ENCODE measurements around the gene FHOD3. TPM values are rescaled to one million over a fixed set of nuclear protein-coding genes. Genes with fewer than 3 reads are reported as not detected.

Gene FHOD3
- total RNA-seq (not detected in 2 replicates), polyA plus RNA-seq (not detected in 2 replicates), polyA minus RNA-seq (not detected in 2 replicates)
- 0.79 TPM for total RNA-seq (2013)

DNA sequence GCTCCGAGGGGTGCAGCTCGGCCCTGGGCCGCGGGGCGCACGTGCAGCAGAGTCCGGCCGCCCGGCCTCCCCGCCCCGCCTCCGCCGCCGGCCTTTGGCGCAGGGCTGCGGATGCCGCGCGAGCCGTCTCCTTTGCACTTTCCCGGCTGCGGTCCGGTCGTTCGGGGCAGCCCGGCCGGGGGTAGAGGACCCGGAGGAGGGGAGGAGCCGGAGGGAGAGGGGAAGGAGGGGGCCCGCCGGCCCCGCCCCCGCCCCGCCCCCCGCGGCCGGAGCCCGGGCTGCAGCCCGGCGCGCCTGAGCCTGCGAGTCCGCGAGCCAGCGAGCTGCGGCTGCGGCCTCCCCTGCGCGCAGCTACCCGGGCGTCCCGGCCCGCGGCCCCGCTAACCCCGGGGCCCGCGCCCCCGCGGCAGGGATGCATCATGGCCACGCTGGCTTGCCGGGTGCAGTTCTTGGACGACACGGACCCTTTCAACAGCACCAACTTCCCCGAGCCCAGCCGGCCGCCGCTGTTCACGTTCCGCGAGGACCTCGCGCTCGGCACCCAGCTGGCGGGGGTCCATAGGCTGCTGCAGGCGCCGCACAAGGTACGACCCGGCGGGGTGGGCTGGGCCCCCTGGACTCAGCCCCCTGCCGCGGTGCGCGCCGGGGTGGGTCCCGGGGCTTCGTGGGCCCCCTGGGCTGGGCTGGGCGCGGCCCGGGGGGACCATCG lies at the start of gene FHOD3:
Gene FHOD3, plus strand, starts transcription at position 297 of the 709 bp plus-strand sequence. Its CDS starts 123 bp downstream, at position 420.
- H3K4me2 ChIP-seq (replicated peaks; ENCODE audit: low read depth, low read length, poor library complexity, severe bottlenecking) = peak within 1 kb of the TSS; percentile 97
- peak within 1 kb of the TSS in 4 of 5 experiments; percentile 15 to 63 (median 52) for H3K4me3 ChIP-seq (ENCODE audit: control extremely low read depth in 1 of 5, extremely low read depth in 1 of 5, insufficient read depth in 1 of 5, low read depth in 2 of 5, low read length in 4 of 5)
- ChIA-PET POLR2A (no interaction called here), CTCF (interaction anchor here (1.0 kb wide), 1 partner anchor 13 kb away, joined by 3 read pairs; no protein-coding TSS in a partner anchor)
- H3K4me3 Mint-ChIP-seq = peak within 1 kb of the TSS; percentile 51
- peak within 1 kb of the TSS; percentile 66 for H2AFZ ChIP-seq (ENCODE audit: insufficient read depth, low read depth, low read length, poor library complexity, severe bottlenecking)
- H3K27me3 Mint-ChIP-seq = peaks cover 28% of the 10 kb centered on the region
- peaks cover 8 to 12% of the 10 kb centered on the region in 2 donors for H3K4me1 ChIP-seq (ENCODE audit: control insufficient read depth in 2 of 2, insufficient read depth in 2 of 2, low read length in 2 of 2)
- peaks cover 0 to 60% (median 37%) of the 10 kb centered on the region in 4 experiments for H3K27me3 ChIP-seq (replicated peaks in 1 of 4; ENCODE audit: control extremely low read depth in 1 of 4, control insufficient read depth in 3 of 4, insufficient read depth in 4 of 4, low read length in 3 of 4)
- TF ChIP-seq CTCF (IDR thresholded peaks at IDR 0.05) = no peak
- TF ChIP-seq EZH2 (IDR thresholded peaks at IDR 0.05; ENCODE audit: borderline replicate concordance, insufficient read depth, low read depth, low read length, poor library complexity, severe bottlenecking) = no peak
- under 1% methylated on average over 91 of the region's 91 CpGs for WGBS (ENCODE audit: insufficient coverage)
- H3K27ac ChIP-seq (ENCODE audit: low read length in 2 of 2) = no peak within 1 kb of the TSS
- H3K36me3 ChIP-seq (replicated peaks in 1 of 2; ENCODE audit: control extremely low read depth in 1 of 2, control insufficient read depth in 1 of 2, extremely low read depth in 1 of 2, insufficient read depth in 2 of 2, low read length in 1 of 2) = no peaks in the 10 kb centered on the region
- intact Hi-C loops (cut with micrococcal nuclease) = no loop called here
- H3K9me3 ChIP-seq (ENCODE audit: control extremely low read depth in 1 of 3, control insufficient read depth in 2 of 3, insufficient read depth in 1 of 3, low read length in 2 of 3) = peaks cover 0 to 1% (median 0%) of the 10 kb centered on the region in 3 donors
- H3K79me2 ChIP-seq (ENCODE audit: control insufficient read depth, insufficient read depth, low read length) = no peaks in the 10 kb centered on the region
- ATAC-seq (ENCODE audit: low read depth) (peak; percentile 74), DNase-seq (peak; percentile 32)
- H3K9me3 Mint-ChIP-seq (ENCODE audit: insufficient read depth) = no peaks in the 10 kb centered on the region
- H3K9ac ChIP-seq (ENCODE audit: low read length) = peak within 1 kb of the TSS; percentile 60
- no peaks in the 10 kb centered on the region for H4K20me1 ChIP-seq (ENCODE audit: control insufficient read depth, insufficient read depth, low read length, poor library complexity, severe bottlenecking)
- H3K27ac Mint-ChIP-seq = no peak within 1 kb of the TSS
- peaks cover 5% of the 10 kb centered on the region for H3K4me1 Mint-ChIP-seq

DNA sequence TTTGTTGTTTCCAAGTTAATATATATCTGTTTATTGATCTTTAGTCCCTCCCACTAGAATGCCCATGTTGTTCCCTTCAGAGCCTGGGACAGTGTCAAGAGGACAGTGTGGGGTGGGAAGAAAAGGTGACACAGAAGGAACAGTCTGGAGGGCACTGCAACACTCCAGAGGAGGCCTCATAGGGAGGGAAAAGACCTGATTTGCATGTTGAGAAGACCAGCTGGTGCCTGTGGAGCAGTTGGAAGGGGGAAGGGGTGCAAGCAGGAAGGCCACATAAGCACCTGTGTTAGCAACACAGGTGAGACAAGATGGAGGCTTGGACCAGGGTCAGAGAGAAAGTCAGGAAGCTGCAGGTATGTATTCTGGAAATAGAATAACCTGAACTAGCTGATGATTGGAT lies 48.1 kb upstream of the FHOD3 start:
- no peak for DNase-seq
- no peak overlapping the region for H3K27ac Mint-ChIP-seq
- no peaks in the 10 kb centered on the region for H4K20me1 ChIP-seq (ENCODE audit: control insufficient read depth, insufficient read depth, low read length, poor library complexity, severe bottlenecking)

More for the DNA sequence above, 48.1 kb upstream of the FHOD3 start:
- H3K4me3 ChIP-seq (ENCODE audit: control extremely low read depth in 1 of 5, extremely low read depth in 1 of 5, insufficient read depth in 1 of 5, low read depth in 2 of 5, low read length in 4 of 5) = no peak overlapping the region
- peaks cover 0 to 20% (median 4%) of the 10 kb centered on the region in 4 experiments for H3K27me3 ChIP-seq (replicated peaks in 1 of 4; ENCODE audit: control extremely low read depth in 1 of 4, control insufficient read depth in 3 of 4, insufficient read depth in 4 of 4, low read length in 3 of 4)
- Mint-ChIP-seq H3K4me3 (no peak overlapping the region), H3K27me3 (peaks cover 58% of the 10 kb centered on the region), H3K9me3 (ENCODE audit: insufficient read depth) (peaks cover 10% of the 10 kb centered on the region), H3K4me1 (peaks cover 7% of the 10 kb centered on the region)
- H3K4me2 ChIP-seq (replicated peaks; ENCODE audit: low read depth, low read length, poor library complexity, severe bottlenecking) = no peak overlapping the region
- TF ChIP-seq CTCF (IDR thresholded peaks at IDR 0.05) (no peak), EZH2 (IDR thresholded peaks at IDR 0.05; ENCODE audit: borderline replicate concordance, insufficient read depth, low read depth, low read length, poor library complexity, severe bottlenecking) (no peak)
- no peak for ATAC-seq (ENCODE audit: low read depth)
- no peak overlapping the region for H3K27ac ChIP-seq (ENCODE audit: low read length in 2 of 2)
- H3K9me3 ChIP-seq (ENCODE audit: control extremely low read depth in 1 of 3, control insufficient read depth in 2 of 3, insufficient read depth in 1 of 3, low read length in 2 of 3) = peaks cover 0 to 10% (median 8%) of the 10 kb centered on the region in 3 donors
- H2AFZ ChIP-seq (ENCODE audit: insufficient read depth, low read depth, low read length, poor library complexity, severe bottlenecking) = no peak overlapping the region
- no peaks in the 10 kb centered on the region for H3K36me3 ChIP-seq (replicated peaks in 1 of 2; ENCODE audit: control extremely low read depth in 1 of 2, control insufficient read depth in 1 of 2, extremely low read depth in 1 of 2, insufficient read depth in 2 of 2, low read length in 1 of 2)
- H3K9ac ChIP-seq (ENCODE audit: low read length) = no peak overlapping the region
- peaks cover 0 to 3% of the 10 kb centered on the region in 2 donors for H3K4me1 ChIP-seq (ENCODE audit: control insufficient read depth in 2 of 2, insufficient read depth in 2 of 2, low read length in 2 of 2)
- POLR2A ChIA-PET = no interaction called here
- CTCF ChIA-PET = no interaction called here
- intact Hi-C loops (cut with micrococcal nuclease) = no loop called here
- no peaks in the 10 kb centered on the region for H3K79me2 ChIP-seq (ENCODE audit: control insufficient read depth, insufficient read depth, low read length)

All from B cell (primary cell).